Measurements from ENCODE around the gene CACNA1S.

DNA sequence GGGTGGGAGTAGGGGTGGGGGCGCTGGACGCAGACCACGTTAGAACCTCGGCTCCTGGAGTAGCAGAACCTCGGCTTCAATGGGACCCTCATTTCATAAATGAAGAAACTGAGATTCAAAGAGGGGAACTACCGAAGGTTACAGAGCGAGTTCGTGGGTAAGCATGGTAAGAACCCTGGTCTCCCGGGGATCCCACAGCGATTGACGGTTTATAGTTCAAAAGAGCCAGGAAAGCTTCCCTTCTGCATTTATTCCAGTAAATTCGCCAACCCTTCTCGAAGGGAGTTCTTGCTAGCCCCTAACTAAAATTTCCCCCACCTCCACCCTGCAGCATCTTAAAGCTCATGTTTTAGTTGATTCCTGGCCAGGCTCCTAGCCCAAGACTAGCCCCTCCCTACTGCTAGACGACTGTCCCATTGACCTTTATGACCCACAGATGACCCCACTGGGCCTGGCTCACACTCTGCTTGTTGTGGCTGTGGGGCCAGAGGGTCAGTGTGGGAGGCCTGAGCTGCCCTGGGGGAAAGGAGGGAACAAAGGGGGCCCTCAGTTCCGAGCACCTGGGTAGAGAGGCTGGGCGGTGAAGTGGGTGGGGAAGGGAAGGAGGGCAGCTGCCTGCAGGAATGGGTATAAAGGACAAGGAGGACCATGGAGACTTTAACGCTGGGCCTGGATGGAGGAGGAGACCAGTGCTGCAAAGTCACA lies 88.2 kb downstream of the CACNA1S start:
- TF ChIP-seq, protein P1, sequence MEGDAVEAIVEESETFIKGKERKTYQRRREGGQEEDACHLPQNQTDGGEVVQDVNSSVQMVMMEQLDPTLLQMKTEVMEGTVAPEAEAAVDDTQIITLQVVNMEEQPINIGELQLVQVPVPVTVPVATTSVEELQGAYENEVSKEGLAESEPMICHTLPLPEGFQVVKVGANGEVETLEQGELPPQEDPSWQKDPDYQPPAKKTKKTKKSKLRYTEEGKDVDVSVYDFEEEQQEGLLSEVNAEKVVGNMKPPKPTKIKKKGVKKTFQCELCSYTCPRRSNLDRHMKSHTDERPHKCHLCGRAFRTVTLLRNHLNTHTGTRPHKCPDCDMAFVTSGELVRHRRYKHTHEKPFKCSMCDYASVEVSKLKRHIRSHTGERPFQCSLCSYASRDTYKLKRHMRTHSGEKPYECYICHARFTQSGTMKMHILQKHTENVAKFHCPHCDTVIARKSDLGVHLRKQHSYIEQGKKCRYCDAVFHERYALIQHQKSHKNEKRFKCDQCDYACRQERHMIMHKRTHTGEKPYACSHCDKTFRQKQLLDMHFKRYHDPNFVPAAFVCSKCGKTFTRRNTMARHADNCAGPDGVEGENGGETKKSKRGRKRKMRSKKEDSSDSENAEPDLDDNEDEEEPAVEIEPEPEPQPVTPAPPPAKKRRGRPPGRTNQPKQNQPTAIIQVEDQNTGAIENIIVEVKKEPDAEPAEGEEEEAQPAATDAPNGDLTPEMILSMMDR (conservative IDR thresholded peaks at IDR 0.05; ENCODE audit: low read length) = no peak
- no peak for TF ChIP-seq EZH2phosphoT487 (IDR thresholded peaks at IDR 0.05; ENCODE audit: borderline replicate concordance, low read depth, low read length)
